ENCODE measurements around the gene GMCL1.

Gene GMCL1

GRCh38 chr2:69911985-69912563 is 82.6 kb downstream of the GMCL1 start:
- TF ChIP-seq CTCF (IDR thresholded peaks at IDR 0.05; ENCODE audit: low read depth, low read length) = peak; percentile 45
- no peak for DNase-seq (ENCODE audit: extremely low read depth, low read depth)

GRCh38 chr2:69914164-69914949 is 84.9 kb downstream of the GMCL1 start:
- peak; percentile 20 for TF ChIP-seq CTCF (IDR thresholded peaks at IDR 0.05; ENCODE audit: low read depth, low read length)
- DNase-seq (ENCODE audit: extremely low read depth, low read depth) = peak; percentile 100

GRCh38 chr2:69914950-69915945 is 85.8 kb downstream of the GMCL1 start, which contains the start of gene MXD1:
TSS of gene MXD1 (plus strand) at chr2:69915109. CDS start at chr2:69915331, 222 bp downstream.
- TF ChIP-seq CTCF (IDR thresholded peaks at IDR 0.05; ENCODE audit: low read depth, low read length) = no peak
- DNase-seq (ENCODE audit: extremely low read depth, low read depth) = no peak

- DNase-seq (ENCODE audit: extremely low read depth, low read depth) = no peak
- TF ChIP-seq CTCF (IDR thresholded peaks at IDR 0.05; ENCODE audit: low read depth, low read length) = no peak
These were observed 86.6 kb downstream of the GMCL1 start for GRCh38 chr2:69916106-69916505.

- peak; percentile 50 for DNase-seq (ENCODE audit: extremely low read depth, low read depth)
- no peak for TF ChIP-seq CTCF (IDR thresholded peaks at IDR 0.05; ENCODE audit: low read depth, low read length)
These were observed 88.4 kb downstream of the GMCL1 start for GRCh38 chr2:69917852-69918251.

GRCh38 chr2:69918401-69918800 is 88.9 kb downstream of the GMCL1 start:
- TF ChIP-seq CTCF (IDR thresholded peaks at IDR 0.05; ENCODE audit: low read depth, low read length) = no peak

More at GRCh38 chr2:69918401-69918800, 88.9 kb downstream of the GMCL1 start:
- DNase-seq (ENCODE audit: extremely low read depth, low read depth) = no peak
